Skeletal muscle satellite cell (primary cell): ENCODE results near the gene RELL2.

Experiments used
- H3K27me3 ChIP-seq: 2 replicates; pipeline ENCODE4 v1.7.0; 2013; ENCODE audit warnings: low read length; ENCODE audit not compliant: control insufficient read depth, insufficient read depth
- H3K36me3 ChIP-seq: 2 replicates; pipeline ENCODE4 v1.7.0; 2013; ENCODE audit warnings: mild to moderate bottlenecking, control low read depth, low read length; ENCODE audit not compliant: insufficient read depth
- H3K4me1 ChIP-seq: 2 replicates; pipeline ENCODE4 v1.7.0; 2013; ENCODE audit warnings: low read length; ENCODE audit not compliant: control insufficient read depth, insufficient read depth
- H3K4me2 ChIP-seq: 2 replicates; pipeline ENCODE4 v1.7.0; 2013; ENCODE audit warnings: mild to moderate bottlenecking, low read length
- H3K4me3 ChIP-seq: 2 replicates; pipeline ENCODE4 v1.7.0; 2013; ENCODE audit warnings: low read length
- H3K9ac ChIP-seq: 2 replicates; pipeline ENCODE4 v1.7.0; 2013; ENCODE audit warnings: mild to moderate bottlenecking, low read depth, low read length, moderate library complexity
- H3K9me3 ChIP-seq: replicated peaks from 2 replicates; pipeline ENCODE4 v1.7.0; 2013; ENCODE audit warnings: mild to moderate bottlenecking, control low read depth, low read length

Gene RELL2

GRCh38 chr5:141654298-141654697 is 17.5 kb downstream of the RELL2 start:
- Histone ChIP-seq H3K4me3 (no peak overlapping the region), H3K4me2 (peak overlapping the region; percentile 21), H3K27me3 (no peaks in the 10 kb centered on the region), H3K4me1 (peaks cover 31% of the 10 kb centered on the region), H3K9ac (peak overlapping the region; percentile 39), H3K9me3 (no peaks in the 10 kb centered on the region), H3K36me3 (no peaks in the 10 kb centered on the region)

DNA sequence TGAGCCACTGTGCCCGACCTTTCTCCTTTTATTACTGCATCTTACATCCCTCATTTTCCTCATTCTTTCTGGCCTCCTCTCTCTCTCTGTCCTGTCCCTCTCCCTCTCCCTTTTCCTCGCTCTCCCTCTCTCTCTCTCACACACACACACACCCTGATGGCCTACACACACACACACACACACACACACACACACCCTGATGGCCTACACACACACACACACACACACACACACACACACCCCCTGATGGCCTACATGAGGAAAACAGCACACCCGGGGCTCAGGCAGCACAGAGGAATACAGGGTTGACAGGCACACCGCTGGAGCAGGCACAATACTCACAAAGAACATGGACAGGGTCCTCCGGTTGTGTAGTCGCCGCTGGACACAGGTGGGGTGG is 18.2 kb downstream of the RELL2 start:
- Histone ChIP-seq H3K4me3 (no peak overlapping the region), H3K9me3 (no peaks in the 10 kb centered on the region), H3K27me3 (no peaks in the 10 kb centered on the region), H3K36me3 (no peaks in the 10 kb centered on the region), H3K9ac (no peak overlapping the region), H3K4me1 (peaks cover 31% of the 10 kb centered on the region), H3K4me2 (no peak overlapping the region)

- H3K9ac ChIP-seq = no peak overlapping the region
- H3K9me3 ChIP-seq = no peaks in the 10 kb centered on the region
- H3K36me3 ChIP-seq = no peaks in the 10 kb centered on the region
- H3K4me3 ChIP-seq = no peak overlapping the region
- H3K4me1 ChIP-seq = peaks cover 25% of the 10 kb centered on the region
- no peak overlapping the region for H3K4me2 ChIP-seq
- H3K27me3 ChIP-seq = no peaks in the 10 kb centered on the region
Observed at GRCh38 chr5:141656396-141656795, 19.6 kb downstream of the RELL2 start.

DNA sequence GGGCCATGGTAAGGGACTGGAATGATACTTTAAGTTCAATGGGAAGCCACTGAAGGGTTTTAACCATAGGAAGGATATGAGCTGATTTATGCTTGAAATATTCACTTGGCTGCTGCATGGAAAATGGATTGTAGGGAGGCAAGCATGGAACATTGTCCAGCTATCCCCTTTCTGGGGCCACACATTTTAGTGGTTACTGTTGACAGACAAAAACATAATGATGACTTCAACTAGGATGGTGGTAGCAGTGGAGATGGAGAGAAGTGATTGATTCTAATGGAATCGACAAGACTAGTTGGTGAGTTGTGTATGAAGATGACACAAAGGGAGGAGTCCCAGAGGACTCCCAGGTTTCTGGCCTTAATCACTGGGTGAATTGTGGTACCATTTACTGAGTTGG is 20.6 kb downstream of the RELL2 start:
- H3K36me3 ChIP-seq = no peaks in the 10 kb centered on the region
- H3K9me3 ChIP-seq = no peaks in the 10 kb centered on the region
- H3K9ac ChIP-seq = no peak overlapping the region
- H3K4me1 ChIP-seq = peaks cover 22% of the 10 kb centered on the region
- H3K4me3 ChIP-seq = no peak overlapping the region
- H3K4me2 ChIP-seq = no peak overlapping the region
- no peaks in the 10 kb centered on the region for H3K27me3 ChIP-seq

DNA sequence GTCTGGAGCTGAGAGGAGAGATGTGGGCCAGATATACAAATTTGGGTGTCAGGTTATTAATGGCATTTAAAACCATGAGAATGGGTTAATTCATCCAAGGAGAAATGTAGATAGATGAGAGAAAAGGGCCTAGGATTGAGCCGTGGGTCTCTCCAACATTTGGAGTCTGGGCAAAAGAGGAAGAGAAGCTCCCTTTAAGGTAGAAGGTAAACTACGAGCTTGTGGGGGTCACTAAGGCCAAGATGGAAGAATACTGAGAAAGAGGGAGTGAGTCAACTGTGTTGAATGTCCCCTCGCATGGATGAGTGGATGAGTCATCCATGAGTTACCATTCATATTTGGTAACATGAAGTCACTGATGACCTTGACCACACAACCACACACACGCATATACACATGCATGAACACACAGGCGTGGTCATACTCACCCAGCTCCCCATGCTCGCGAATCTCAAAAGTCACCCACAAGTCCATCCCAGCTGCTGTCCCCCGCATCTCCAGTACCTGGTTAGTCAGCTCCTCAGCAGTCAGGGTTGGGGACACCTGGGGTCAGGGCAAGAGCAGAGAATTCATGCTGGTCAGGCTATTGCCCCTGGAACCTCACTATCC is 21.2 kb downstream of the RELL2 start:
- no peaks in the 10 kb centered on the region for H3K36me3 ChIP-seq
- peak overlapping the region; percentile 10 for H3K4me2 ChIP-seq
- H3K9ac ChIP-seq = no peak overlapping the region
- peaks cover 22% of the 10 kb centered on the region for H3K4me1 ChIP-seq
- no peak overlapping the region for H3K4me3 ChIP-seq
- no peaks in the 10 kb centered on the region for H3K9me3 ChIP-seq
- no peaks in the 10 kb centered on the region for H3K27me3 ChIP-seq

DNA sequence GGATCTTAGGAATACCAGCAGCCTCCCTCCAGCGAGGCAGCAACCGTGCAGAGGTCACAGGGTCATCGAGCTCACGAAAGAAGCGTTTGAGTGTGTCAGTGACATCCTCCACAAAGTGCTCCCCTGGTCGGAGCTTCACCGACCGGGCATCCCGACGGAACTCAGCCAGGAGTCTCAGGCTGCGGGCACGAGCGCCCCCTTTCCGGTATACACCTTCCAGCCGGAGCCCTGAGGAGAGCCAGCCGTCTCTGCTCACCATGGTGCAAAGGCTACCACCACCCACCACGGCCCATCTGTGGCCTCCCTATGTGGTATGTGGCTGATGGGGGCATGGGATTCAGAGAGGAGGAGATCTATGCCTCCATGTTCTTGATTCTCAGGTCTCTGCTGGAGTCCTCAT is 25.2 kb downstream of the RELL2 start:
- Histone ChIP-seq H3K9ac (no peak overlapping the region), H3K4me3 (no peak overlapping the region), H3K4me1 (peaks cover 11% of the 10 kb centered on the region), H3K27me3 (no peaks in the 10 kb centered on the region), H3K9me3 (no peaks in the 10 kb centered on the region), H3K36me3 (no peaks in the 10 kb centered on the region), H3K4me2 (no peak overlapping the region)

DNA sequence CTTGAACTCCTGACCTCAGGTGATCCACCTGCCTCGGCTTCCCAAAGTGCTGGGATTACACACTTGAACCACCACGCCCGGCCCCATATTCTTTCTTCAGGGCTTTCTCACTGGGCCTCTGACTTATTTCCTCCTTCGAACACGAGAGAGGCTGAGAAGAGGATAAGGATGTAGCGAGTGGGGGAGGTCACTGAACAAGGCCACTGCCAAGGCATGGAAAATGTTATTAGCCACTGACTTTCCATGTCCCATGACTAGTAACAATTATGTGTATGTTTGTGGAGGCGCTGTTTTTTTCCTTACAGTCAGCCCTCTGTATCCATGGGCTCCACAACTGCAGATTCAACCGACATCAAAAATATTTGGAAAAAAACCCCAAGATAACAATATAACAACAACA is 26.7 kb downstream of the RELL2 start:
- H3K36me3 ChIP-seq = no peaks in the 10 kb centered on the region
- no peak overlapping the region for H3K9ac ChIP-seq
- no peaks in the 10 kb centered on the region for H3K27me3 ChIP-seq
- H3K4me3 ChIP-seq = no peak overlapping the region
- no peaks in the 10 kb centered on the region for H3K9me3 ChIP-seq
- H3K4me2 ChIP-seq = no peak overlapping the region
- H3K4me1 ChIP-seq = peaks cover 2% of the 10 kb centered on the region

- Histone ChIP-seq H3K4me2 (no peak overlapping the region), H3K4me3 (no peak overlapping the region), H3K27me3 (no peaks in the 10 kb centered on the region), H3K36me3 (no peaks in the 10 kb centered on the region), H3K9ac (no peak overlapping the region), H3K4me1 (no peaks in the 10 kb centered on the region), H3K9me3 (no peaks in the 10 kb centered on the region)
Observed at GRCh38 chr5:141664733-141665461, 28.1 kb downstream of the RELL2 start.

- Histone ChIP-seq H3K9me3 (no peaks in the 10 kb centered on the region), H3K9ac (no peak overlapping the region), H3K4me2 (no peak overlapping the region), H3K4me3 (no peak overlapping the region), H3K36me3 (no peaks in the 10 kb centered on the region), H3K27me3 (no peaks in the 10 kb centered on the region), H3K4me1 (no peaks in the 10 kb centered on the region)
Observed at GRCh38 chr5:141665995-141666940, 29.5 kb downstream of the RELL2 start.

DNA sequence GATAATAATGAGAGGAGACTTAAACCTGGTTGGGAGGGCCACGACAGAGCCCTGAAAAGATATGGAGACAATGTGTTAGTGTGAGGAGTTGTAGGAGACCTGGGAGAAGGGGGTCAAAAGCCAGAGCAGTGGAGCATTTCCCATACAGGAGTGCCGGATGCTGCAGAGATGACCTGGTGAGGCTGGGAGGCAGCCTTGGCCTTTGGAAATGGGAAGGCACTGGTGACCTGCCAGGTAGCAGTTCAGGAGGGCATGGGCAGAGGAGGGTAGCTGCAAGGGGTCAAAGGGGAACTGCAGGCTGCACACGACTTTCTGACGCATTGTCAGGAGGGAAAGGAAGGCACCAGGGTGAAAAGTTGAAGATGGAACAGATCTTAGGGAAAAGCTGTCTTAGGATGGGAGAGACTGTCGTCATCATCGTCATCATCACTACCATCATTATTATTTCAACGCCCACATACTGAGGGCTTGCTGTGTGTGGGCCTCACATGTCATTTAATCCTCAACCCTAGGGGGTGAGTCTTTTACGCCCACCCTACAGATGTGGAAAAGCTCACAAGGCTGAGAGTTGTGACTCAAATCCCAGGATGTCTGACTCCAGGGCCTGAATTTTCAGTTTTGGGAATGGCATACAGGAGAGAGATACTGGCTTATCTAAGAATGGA is 31.9 kb downstream of the RELL2 start:
- Histone ChIP-seq H3K4me2 (no peak overlapping the region), H3K27me3 (no peaks in the 10 kb centered on the region), H3K36me3 (no peaks in the 10 kb centered on the region), H3K9me3 (no peaks in the 10 kb centered on the region), H3K4me3 (no peak overlapping the region), H3K9ac (no peak overlapping the region), H3K4me1 (no peaks in the 10 kb centered on the region)

DNA sequence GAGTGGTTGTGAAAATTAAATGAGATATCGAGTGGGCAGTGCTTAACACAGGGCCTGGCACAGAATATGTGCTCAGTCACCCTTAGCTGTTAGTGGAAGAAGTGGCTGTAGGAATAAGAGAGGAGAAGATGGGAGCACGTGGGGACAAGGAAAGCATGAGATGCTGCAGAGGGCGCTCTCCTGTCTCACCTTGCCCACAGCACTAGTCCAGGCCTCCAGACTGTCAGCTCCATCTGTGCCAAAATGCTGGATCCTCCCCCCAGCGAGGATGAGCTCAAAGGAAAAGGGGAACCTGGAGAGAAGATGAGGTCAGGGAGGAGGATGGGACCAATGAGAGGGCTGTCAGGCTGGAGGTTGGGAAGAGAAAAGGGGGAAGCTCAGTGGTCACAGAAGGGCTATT is 32.7 kb downstream of the RELL2 start:
- H3K4me1 ChIP-seq = no peaks in the 10 kb centered on the region
- no peaks in the 10 kb centered on the region for H3K36me3 ChIP-seq
- no peak overlapping the region for H3K9ac ChIP-seq

More for the DNA sequence above, 32.7 kb downstream of the RELL2 start:
- H3K4me2 ChIP-seq = no peak overlapping the region
- H3K27me3 ChIP-seq = no peaks in the 10 kb centered on the region
- H3K4me3 ChIP-seq = no peak overlapping the region
- H3K9me3 ChIP-seq = no peaks in the 10 kb centered on the region
